Activated CD8-positive, alpha-beta memory T cell treated with anti-CD3 and anti-CD28 coated beads, Interleukin-2, amount 50 U/mL, for 48 hours (primary cell): ENCODE measurements around the gene CUX1.
"Not testable (repeated sequence)": the region's sequence is repeated elsewhere in the genome, so short reads cannot be mapped to it uniquely, and the experiment has no call there.

ENCODE experiments used
- DNase-seq: peaks from one replicate; pipeline ENCODE4 v3.0.0-alpha.2; 2020

Gene CUX1

GRCh38 chr7:101919363-101920115, 102.1 kb downstream of the CUX1 start:
- DNase-seq, result no peak

- DNase-seq, result no peak
These were observed 103.6 kb downstream of the CUX1 start for GRCh38 chr7:101921061-101921460.

- not testable (repeated sequence) for DNase-seq
These were observed 104.4 kb downstream of the CUX1 start for GRCh38 chr7:101921546-101922489.

GRCh38 chr7:101922631-101923601, 105.5 kb downstream of the CUX1 start:
- DNase-seq, result no peak

- no peak for DNase-seq
These were observed 106.2 kb downstream of the CUX1 start for GRCh38 chr7:101923602-101923985.

GRCh38 chr7:101924171-101924570, 106.7 kb downstream of the CUX1 start:
- DNase-seq, result peak; percentile 55

GRCh38 chr7:101926265-101926664, 108.8 kb downstream of the CUX1 start:
- DNase-seq, result no peak

GRCh38 chr7:101927389-101927788, 110.0 kb downstream of the CUX1 start:
- no peak for DNase-seq

- DNase-seq, result no peak
These were observed 110.4 kb downstream of the CUX1 start for GRCh38 chr7:101927802-101928201.

GRCh38 chr7:101929256-101929655, 111.8 kb downstream of the CUX1 start:
- no peak for DNase-seq

- DNase-seq, result not testable (repeated sequence)
These were observed 112.5 kb downstream of the CUX1 start for GRCh38 chr7:101929911-101930310.

GRCh38 chr7:101932083-101932482, 114.7 kb downstream of the CUX1 start:
- no peak for DNase-seq

GRCh38 chr7:101933028-101933427, 115.6 kb downstream of the CUX1 start:
- DNase-seq, result no peak

- no peak for DNase-seq
These were observed 116.3 kb downstream of the CUX1 start for GRCh38 chr7:101933688-101934121.

GRCh38 chr7:101934618-101935017, 117.2 kb downstream of the CUX1 start:
- no peak for DNase-seq

- no peak for DNase-seq
These were observed 118.2 kb downstream of the CUX1 start for GRCh38 chr7:101935521-101936141.

GRCh38 chr7:101936223-101936610, 118.8 kb downstream of the CUX1 start:
- DNase-seq, result no peak

GRCh38 chr7:101936611-101937231, 119.3 kb downstream of the CUX1 start:
- no peak for DNase-seq

- DNase-seq, result no peak
These were observed 120.5 kb downstream of the CUX1 start for GRCh38 chr7:101937717-101938514.

- no peak for DNase-seq
These were observed 121.8 kb downstream of the CUX1 start for GRCh38 chr7:101939136-101939695.

GRCh38 chr7:101940151-101940550, 122.7 kb downstream of the CUX1 start:
- no peak for DNase-seq
